AG09319 (cell line): ENCODE results near the gene FOXP4.

Experiments
- DNase-seq: peaks from one replicate; pipeline ENCODE4 v3.0.0-alpha.2; 2010; ENCODE audit warnings: low read depth; ENCODE audit errors: extremely low read depth
- CTCF ChIP-seq: IDR thresholded peaks from 2 replicates; pipeline ENCODE4 v1.5.1; 2011; ENCODE audit warnings: low read depth, mild to moderate bottlenecking, inconsistent platforms, low read length, moderate library complexity

Gene FOXP4

DNA sequence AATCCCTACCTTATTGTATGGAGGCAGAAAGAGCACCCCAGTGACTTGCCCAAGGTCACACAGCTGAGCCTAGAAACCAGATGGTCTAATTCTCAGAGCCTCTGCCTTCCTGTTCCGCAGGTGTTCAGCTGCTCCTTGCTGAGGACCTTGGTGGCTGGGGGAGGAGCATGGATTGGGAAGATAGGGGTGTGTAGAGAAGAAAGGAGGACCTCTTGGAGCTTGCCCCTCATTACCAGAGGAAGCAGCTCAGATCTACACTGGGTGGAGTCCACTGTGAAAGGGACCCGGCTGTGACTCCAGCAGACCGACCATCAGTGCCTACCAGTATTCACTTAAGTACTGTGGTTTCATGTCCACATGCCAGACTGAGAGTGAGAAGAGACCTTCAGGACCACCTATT, 15.2 kb downstream of the FOXP4 start:
- DNase-seq: no peak
- TF ChIP-seq CTCF: no peak

GRCh38 chr6:41561931-41562911, 16.0 kb downstream of the FOXP4 start:
- DNase-seq: no peak
- TF ChIP-seq CTCF: no peak

GRCh38 chr6:41563060-41563776, 17.0 kb downstream of the FOXP4 start:
- no peak for DNase-seq
- no peak for TF ChIP-seq CTCF

DNA sequence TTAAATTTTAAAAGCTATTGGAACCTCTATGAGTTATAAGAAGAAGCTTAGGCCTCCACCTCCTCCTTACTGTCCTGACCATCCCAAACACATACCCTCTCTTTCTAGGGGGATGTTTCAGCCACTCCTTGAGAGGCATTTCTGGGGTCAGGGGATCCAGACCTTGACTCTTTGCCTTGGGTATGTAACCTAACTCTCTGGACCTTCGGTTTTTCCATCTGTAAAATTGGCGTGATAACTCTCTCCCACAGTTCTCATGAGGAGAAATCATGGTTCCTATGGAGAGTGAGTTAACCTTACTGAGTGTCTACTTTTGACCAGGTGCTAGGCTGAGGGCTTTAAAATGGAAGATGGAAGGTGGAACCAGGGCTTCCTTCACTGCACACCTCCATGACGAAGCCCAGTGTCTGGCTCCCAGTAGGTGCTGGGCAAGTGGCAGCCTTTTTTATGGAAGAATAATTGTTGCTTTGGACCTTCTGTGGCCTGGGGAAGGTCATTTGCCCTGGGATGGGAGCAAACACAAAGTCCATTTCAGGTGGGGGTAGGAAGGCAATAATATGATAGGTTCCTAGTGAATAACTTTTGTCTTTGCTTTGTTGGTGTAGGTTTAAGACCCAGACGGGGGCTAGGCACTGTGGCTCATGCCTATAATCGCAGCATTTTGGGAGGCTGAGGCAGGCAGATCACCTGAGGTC, 18.4 kb downstream of the FOXP4 start:
- no peak for DNase-seq
- no peak for TF ChIP-seq CTCF

DNA sequence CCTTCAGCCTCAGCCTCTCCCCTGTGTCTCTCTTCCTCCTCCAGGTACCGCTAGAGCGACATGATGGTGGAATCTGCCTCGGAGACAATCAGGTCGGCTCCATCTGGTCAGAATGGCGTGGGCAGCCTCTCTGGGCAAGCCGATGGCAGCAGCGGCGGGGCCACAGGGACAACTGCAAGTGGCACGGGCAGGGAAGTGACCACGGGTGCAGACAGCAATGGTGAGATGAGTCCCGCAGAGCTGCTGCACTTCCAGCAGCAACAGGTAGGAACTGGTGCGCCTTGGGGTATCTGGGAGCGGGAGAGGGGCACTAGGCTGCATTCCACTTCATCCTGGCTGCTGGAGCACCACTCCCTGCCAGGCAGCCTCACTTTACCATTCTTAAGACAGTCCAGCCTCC, 19.5 kb downstream of the FOXP4 start:
- DNase-seq: no peak
- no peak for TF ChIP-seq CTCF

- no peak for DNase-seq
- no peak for TF ChIP-seq CTCF
These were observed 20.8 kb downstream of the FOXP4 start for GRCh38 chr6:41566961-41567360.
